Transverse colon (tissue), 4 donors: Measurements from ENCODE around the gene PPARA.

Experiments
- CTCF ChIP-seq, 5 experiments: fragments of 200-600 bp in 3 of 5; fragments of 450-650 bp in 2 of 5; sonication (generic) in 3 of 5; IDR thresholded peaks; 1 replicate in 2 of 5; 2 replicates in 3 of 5; pipeline ENCODE4 v1.5.1; 2016 to 2017; ENCODE audit warnings: antibody characterized with exemption in 5 of 5, inconsistent platforms in 3 of 5, mild to moderate bottlenecking in 2 of 5, moderate library complexity in 1 of 5
- EP300 ChIP-seq: sonication (generic); formaldehyde crosslinking; IDR thresholded peaks from one replicate; pipeline ENCODE4 v1.6.1; 2017; ENCODE audit warnings: antibody characterized with exemption, low read depth
- POLR2A ChIP-seq: fragments of 450-650 bp; IDR thresholded peaks from one replicate; pipeline ENCODE4 v1.6.1; 2016; ENCODE audit warnings: antibody characterized with exemption, mild to moderate bottlenecking, moderate library complexity
- POLR2AphosphoS5 ChIP-seq, 3 donors: sonication (generic); formaldehyde crosslinking; IDR thresholded peaks; one replicate each; pipeline ENCODE4 v1.6.1; 2016; ENCODE audit warnings: antibody characterized with exemption in 3 of 3

GRCh38 chr22:46214616-46215015 is 64.3 kb downstream of the PPARA start:
- TF ChIP-seq CTCF (IDR thresholded peaks at IDR 0.05) (no peak), POLR2A (no peak), EP300 (no peak), POLR2AphosphoS5 (IDR thresholded peaks at IDR 0.05) (no peak)
